Measurements from ENCODE around the gene HERC3. TPM values are rescaled to one million over a fixed set of nuclear protein-coding genes. Genes with fewer than 3 reads are reported as not detected.
"Not testable (repeated sequence)": the region's sequence is repeated elsewhere in the genome, so short reads cannot be mapped to it uniquely, and the experiment has no call there.

Gene HERC3
- total and polyA plus RNA-seq, 9 donors = 9.1 to 14.7 (median 12.7) TPM

DNA sequence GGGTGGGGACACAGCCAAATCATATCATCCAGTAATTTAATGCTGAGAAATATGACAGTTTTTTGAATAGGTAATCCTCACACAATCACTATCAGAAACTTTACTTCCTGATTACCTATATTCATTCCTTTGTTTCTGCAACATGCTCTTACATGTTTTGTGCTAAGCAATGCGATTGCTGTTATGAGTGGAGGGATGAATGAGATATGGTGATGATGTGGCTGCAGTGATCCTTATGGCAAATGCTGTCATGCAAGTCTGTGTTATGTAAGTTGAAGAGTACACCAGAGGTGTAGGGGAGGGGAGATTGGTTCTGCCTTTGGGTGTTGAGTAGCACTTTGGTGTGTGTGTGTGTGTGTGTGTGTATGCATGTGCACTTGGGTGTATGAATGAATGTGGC, 14.6 kb downstream of the HERC3 start:
- Histone ChIP-seq H3K4me1 (ENCODE audit: control insufficient read depth, insufficient read depth, low read length) (peaks cover 9% of the 10 kb centered on the region), H3K36me3 (ENCODE audit: control insufficient read depth, insufficient read depth, low read length) (peaks cover 14% of the 10 kb centered on the region), H3K4me3 (ENCODE audit: low read length) (no peak overlapping the region), H3K27me3 (ENCODE audit: control insufficient read depth, insufficient read depth, low read length) (no peaks in the 10 kb centered on the region), H3K27ac (ENCODE audit: low read length) (no peak overlapping the region), H3K9me3 (replicated peaks; ENCODE audit: control insufficient read depth, low read depth, low read length) (no peaks in the 10 kb centered on the region)
- no CpG with 5 or more reads among the region's 1 CpG for whole genome bisulfite sequencing (ENCODE audit: insufficient coverage)
- DNase-seq = no peak

DNA sequence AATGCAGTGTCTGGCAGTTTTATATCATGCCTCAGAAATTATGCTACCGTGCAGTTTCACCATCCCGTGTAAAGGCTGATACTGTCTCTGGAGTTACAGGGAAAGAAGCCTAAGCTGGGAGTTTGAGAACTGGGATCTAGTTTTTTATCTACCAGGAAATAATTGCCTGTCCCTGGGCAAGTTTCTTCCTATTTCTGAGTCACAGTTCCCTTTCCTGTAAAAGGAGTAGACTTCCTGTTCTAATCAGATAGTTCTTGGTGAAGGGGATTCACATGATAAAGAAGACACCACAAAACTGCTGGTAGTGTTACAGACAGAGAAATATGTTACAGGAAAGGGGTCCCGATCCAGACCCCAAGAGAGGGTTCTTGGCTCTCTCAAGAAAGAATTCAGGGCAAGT, 17.1 kb downstream of the HERC3 start:
- no peak for DNase-seq
- peaks cover 14% of the 10 kb centered on the region for H3K36me3 ChIP-seq (ENCODE audit: control insufficient read depth, insufficient read depth, low read length)
- no peaks in the 10 kb centered on the region for H3K9me3 ChIP-seq (replicated peaks; ENCODE audit: control insufficient read depth, low read depth, low read length)
- whole genome bisulfite sequencing (ENCODE audit: insufficient coverage) = 100% methylated on average over 1 of the region's 3 CpGs
- H3K4me1 ChIP-seq (ENCODE audit: control insufficient read depth, insufficient read depth, low read length) = peaks cover 9% of the 10 kb centered on the region
- H3K4me3 ChIP-seq (ENCODE audit: low read length) = no peak overlapping the region
- H3K27me3 ChIP-seq (ENCODE audit: control insufficient read depth, insufficient read depth, low read length) = no peaks in the 10 kb centered on the region
- no peak overlapping the region for H3K27ac ChIP-seq (ENCODE audit: low read length)

DNA sequence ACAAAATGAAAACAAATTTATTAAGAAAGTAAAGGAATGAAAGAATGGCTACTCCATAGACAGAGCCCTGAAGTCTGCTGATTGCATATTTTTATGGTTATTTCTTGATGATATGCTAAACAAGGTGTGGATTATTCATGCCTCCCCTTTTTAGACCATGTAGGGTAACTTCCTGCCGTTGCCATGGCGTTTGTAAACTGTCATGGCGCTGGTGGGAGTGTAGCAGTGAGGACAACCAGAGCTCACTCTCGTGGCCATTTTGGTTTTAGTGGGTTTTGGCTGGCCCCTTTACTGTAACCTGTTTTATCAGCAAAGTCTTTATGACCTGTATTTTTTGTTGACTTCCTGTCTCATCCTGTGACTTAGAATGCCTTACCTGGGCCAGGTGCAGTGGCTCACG, 17.5 kb downstream of the HERC3 start:
- H3K9me3 ChIP-seq (replicated peaks; ENCODE audit: control insufficient read depth, low read depth, low read length); H3K27ac ChIP-seq (ENCODE audit: low read length); H3K27me3 ChIP-seq (ENCODE audit: control insufficient read depth, insufficient read depth, low read length); H3K4me1 ChIP-seq (ENCODE audit: control insufficient read depth, insufficient read depth, low read length); H3K4me3 ChIP-seq (ENCODE audit: low read length); DNase-seq: not testable (repeated sequence)
- WGBS (ENCODE audit: insufficient coverage) = 83% methylated on average over 3 of the region's 5 CpGs
- peaks cover 14% of the 10 kb centered on the region for H3K36me3 ChIP-seq (ENCODE audit: control insufficient read depth, insufficient read depth, low read length)

DNA sequence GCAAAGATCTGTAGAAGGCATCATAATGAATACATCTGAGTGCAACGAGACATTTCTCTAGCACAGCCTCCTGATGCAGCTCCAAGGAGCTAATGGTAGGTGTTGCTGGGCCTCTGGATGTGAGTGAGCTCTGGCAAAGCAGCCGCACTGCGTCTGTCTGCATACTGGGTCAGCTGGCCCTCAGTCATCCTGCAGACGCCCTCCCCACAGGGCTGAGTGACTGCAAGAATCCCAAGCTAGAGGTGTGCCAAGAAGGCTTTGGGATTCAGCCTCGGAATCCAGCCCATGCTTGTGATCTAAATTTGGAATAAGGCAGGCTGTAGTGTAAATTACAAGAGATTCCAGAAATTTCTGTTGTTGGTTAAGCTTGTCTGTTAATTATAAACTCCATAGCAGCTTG, 18.5 kb downstream of the HERC3 start:
- Histone ChIP-seq H3K9me3 (replicated peaks; ENCODE audit: control insufficient read depth, low read depth, low read length) (no peaks in the 10 kb centered on the region), H3K4me3 (ENCODE audit: low read length) (no peak overlapping the region), H3K27me3 (ENCODE audit: control insufficient read depth, insufficient read depth, low read length) (no peaks in the 10 kb centered on the region), H3K4me1 (ENCODE audit: control insufficient read depth, insufficient read depth, low read length) (peaks cover 9% of the 10 kb centered on the region), H3K27ac (ENCODE audit: low read length) (no peak overlapping the region), H3K36me3 (ENCODE audit: control insufficient read depth, insufficient read depth, low read length) (peaks cover 13% of the 10 kb centered on the region)
- WGBS (ENCODE audit: insufficient coverage) = 28% methylated on average over 4 of the region's 5 CpGs
- DNase-seq = peak; percentile 66

DNA sequence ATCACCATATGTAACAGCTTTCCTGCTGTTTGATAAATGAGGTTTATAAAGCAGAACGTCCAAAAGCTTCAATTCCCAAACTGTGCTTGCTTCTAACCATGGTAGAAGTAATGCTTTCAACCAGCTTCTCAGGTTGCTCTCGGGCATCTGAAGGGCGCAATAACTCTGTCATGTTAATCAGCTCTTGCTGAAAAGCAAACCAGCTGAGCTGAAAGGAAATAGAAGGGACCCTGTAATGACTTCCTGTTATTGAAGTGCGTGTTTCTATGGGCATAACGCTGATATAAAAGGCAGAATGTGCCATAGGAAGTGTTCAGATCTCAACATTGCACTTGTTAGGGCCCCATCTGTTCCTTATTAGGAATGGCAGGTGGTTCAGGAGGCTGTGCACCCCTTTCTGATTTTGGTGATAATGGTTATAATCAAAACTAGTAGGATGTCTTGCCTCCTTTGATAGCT, 21.2 kb downstream of the HERC3 start:
- peaks cover 2% of the 10 kb centered on the region for H3K36me3 ChIP-seq (ENCODE audit: control insufficient read depth, insufficient read depth, low read length)
- H3K9me3 ChIP-seq (replicated peaks; ENCODE audit: control insufficient read depth, low read depth, low read length) = no peaks in the 10 kb centered on the region
- no peak overlapping the region for H3K4me3 ChIP-seq (ENCODE audit: low read length)
- H3K27me3 ChIP-seq (ENCODE audit: control insufficient read depth, insufficient read depth, low read length) = no peaks in the 10 kb centered on the region
- H3K27ac ChIP-seq (ENCODE audit: low read length) = peak overlapping the region; percentile 38
- 38% methylated on average over 4 of the region's 5 CpGs for WGBS (ENCODE audit: insufficient coverage)
- H3K4me1 ChIP-seq (ENCODE audit: control insufficient read depth, insufficient read depth, low read length) = peaks cover 9% of the 10 kb centered on the region
- DNase-seq = peak; percentile 32

DNA sequence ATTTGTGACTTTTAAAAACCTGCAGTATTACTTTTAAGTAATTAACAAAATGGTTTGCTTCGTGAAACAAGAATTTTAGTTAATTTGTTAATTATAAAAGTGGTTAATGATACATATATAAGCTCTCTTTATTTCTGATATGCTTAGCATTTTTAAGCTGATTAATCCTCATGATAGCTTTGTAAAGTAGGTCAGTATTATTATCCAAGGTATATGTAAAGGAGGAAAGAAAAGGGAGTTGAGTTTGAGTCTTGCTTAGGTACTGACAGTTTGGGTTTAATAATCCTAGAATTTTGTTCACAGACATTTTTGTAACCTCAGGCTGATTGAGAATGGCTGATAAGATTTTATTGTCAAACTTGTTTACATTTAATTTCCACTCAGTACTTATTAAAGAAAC, 21.8 kb downstream of the HERC3 start:
- Histone ChIP-seq H3K36me3 (ENCODE audit: control insufficient read depth, insufficient read depth, low read length) (no peaks in the 10 kb centered on the region), H3K4me3 (ENCODE audit: low read length) (no peak overlapping the region), H3K27ac (ENCODE audit: low read length) (no peak overlapping the region), H3K9me3 (replicated peaks; ENCODE audit: control insufficient read depth, low read depth, low read length) (no peaks in the 10 kb centered on the region), H3K27me3 (ENCODE audit: control insufficient read depth, insufficient read depth, low read length) (no peaks in the 10 kb centered on the region), H3K4me1 (ENCODE audit: control insufficient read depth, insufficient read depth, low read length) (peaks cover 9% of the 10 kb centered on the region)
- WGBS (ENCODE audit: insufficient coverage) = no CpG with 5 or more reads among the region's 1 CpG
- DNase-seq = no peak

- Histone ChIP-seq H3K27ac (ENCODE audit: low read length) (no peak overlapping the region), H3K4me1 (ENCODE audit: control insufficient read depth, insufficient read depth, low read length) (no peaks in the 10 kb centered on the region)
- 75% methylated on average over 1 of the region's 4 CpGs for WGBS (ENCODE audit: insufficient coverage)
Observed at GRCh38 chr4:88616275-88617150, 24.2 kb downstream of the HERC3 start.

DNA sequence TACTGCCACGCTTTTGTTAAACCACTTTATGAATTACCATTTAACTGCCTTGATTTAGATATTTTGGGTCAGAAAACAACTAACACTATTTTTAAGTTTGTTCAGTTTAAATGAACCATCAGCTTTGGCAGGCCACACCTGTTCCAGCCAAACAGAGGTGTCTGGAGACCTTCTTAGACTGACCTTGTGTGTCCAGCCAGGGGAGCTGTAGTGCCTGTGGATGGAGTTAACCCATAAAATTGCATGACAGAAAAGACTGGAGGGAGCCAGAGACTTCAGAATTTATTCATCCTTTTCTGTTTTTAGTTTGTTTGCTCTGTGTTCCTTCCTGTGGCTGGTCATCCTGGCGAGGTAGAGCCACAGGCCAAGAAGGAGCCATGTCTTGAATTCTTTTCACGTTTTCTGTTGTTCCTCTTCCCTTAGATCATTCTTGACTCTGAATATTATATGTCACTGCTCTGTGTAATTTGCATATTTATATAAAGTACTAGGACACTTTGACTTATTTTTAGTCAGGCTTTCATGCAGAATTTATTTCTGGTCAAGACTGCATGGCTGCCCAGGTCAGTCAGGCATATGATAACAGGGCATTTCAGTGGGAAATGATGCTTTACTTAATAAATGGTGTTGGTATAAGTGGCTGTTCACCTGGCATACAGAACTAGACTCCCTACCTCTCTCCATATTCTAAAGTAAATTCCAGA, 26.7 kb downstream of the HERC3 start:
- WGBS (ENCODE audit: insufficient coverage) = no CpG with 5 or more reads among the region's 3 CpGs

More at GRCh38 chr4:88616275-88617150, 24.2 kb downstream of the HERC3 start:
- H3K36me3 ChIP-seq (ENCODE audit: control insufficient read depth, insufficient read depth, low read length) = no peaks in the 10 kb centered on the region
- no peak overlapping the region for H3K4me3 ChIP-seq (ENCODE audit: low read length)
- no peaks in the 10 kb centered on the region for H3K9me3 ChIP-seq (replicated peaks; ENCODE audit: control insufficient read depth, low read depth, low read length)
- H3K27me3 ChIP-seq (ENCODE audit: control insufficient read depth, insufficient read depth, low read length) = no peaks in the 10 kb centered on the region
- DNase-seq = no peak

GRCh38 chr4:88619971-88620370, 27.7 kb downstream of the HERC3 start:
- no peak for DNase-seq
- no peaks in the 10 kb centered on the region for H3K36me3 ChIP-seq (ENCODE audit: control insufficient read depth, insufficient read depth, low read length)
- no CpG with 5 or more reads among the region's 1 CpG for WGBS (ENCODE audit: insufficient coverage)
- no peak overlapping the region for H3K4me3 ChIP-seq (ENCODE audit: low read length)
- peaks cover 5% of the 10 kb centered on the region for H3K9me3 ChIP-seq (replicated peaks; ENCODE audit: control insufficient read depth, low read depth, low read length)
- H3K4me1 ChIP-seq (ENCODE audit: control insufficient read depth, insufficient read depth, low read length) = no peaks in the 10 kb centered on the region
- no peak overlapping the region for H3K27ac ChIP-seq (ENCODE audit: low read length)
- no peaks in the 10 kb centered on the region for H3K27me3 ChIP-seq (ENCODE audit: control insufficient read depth, insufficient read depth, low read length)

More for the DNA sequence above, 26.7 kb downstream of the HERC3 start:
- H3K27me3 ChIP-seq (ENCODE audit: control insufficient read depth, insufficient read depth, low read length) = no peaks in the 10 kb centered on the region
- H3K9me3 ChIP-seq (replicated peaks; ENCODE audit: control insufficient read depth, low read depth, low read length) = peaks cover 3% of the 10 kb centered on the region
- H3K36me3 ChIP-seq (ENCODE audit: control insufficient read depth, insufficient read depth, low read length) = no peaks in the 10 kb centered on the region
- no peaks in the 10 kb centered on the region for H3K4me1 ChIP-seq (ENCODE audit: control insufficient read depth, insufficient read depth, low read length)
- no peak overlapping the region for H3K27ac ChIP-seq (ENCODE audit: low read length)
- no peak overlapping the region for H3K4me3 ChIP-seq (ENCODE audit: low read length)
- no peak for DNase-seq

DNA sequence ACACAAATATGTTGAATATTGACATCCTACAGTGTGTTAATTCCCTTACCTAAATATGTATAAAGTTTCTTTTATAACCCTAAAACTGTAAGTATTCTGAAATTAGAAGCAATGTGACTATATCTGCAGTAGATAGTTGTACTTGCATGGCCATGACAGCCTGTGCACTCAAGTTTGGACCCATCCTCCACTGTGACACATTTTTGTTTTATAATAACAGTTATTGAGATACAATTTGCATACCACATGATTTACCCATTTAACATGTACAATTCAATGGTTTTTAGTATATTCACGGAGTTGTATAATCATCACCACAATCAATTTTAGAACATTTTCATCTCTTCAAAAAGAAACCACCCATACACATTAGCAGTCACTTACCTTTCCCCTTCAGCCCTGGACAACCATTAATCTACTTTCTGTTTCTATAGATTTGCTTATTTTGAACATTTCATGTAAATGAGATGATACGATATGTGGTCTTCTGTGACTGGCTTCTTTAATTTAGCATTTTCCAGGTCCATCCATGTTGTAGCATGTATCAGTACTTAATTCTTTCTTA, 29.6 kb downstream of the HERC3 start:
- Histone ChIP-seq H3K27me3 (ENCODE audit: control insufficient read depth, insufficient read depth, low read length) (no peaks in the 10 kb centered on the region), H3K4me1 (ENCODE audit: control insufficient read depth, insufficient read depth, low read length) (no peaks in the 10 kb centered on the region), H3K27ac (ENCODE audit: low read length) (no peak overlapping the region), H3K4me3 (ENCODE audit: low read length) (no peak overlapping the region), H3K36me3 (ENCODE audit: control insufficient read depth, insufficient read depth, low read length) (no peaks in the 10 kb centered on the region), H3K9me3 (replicated peaks; ENCODE audit: control insufficient read depth, low read depth, low read length) (peaks cover 5% of the 10 kb centered on the region)
- WGBS (ENCODE audit: insufficient coverage) = 100% methylated on average over 1 of the region's 2 CpGs
- no peak for DNase-seq

All from muscle of leg (tissue), 11 donors.